B cell (primary cell): Measurements from ENCODE around the gene EEF1AKMT2. TPM values are rescaled to one million over a fixed set of nuclear protein-coding genes. Genes with fewer than 3 reads are reported as not detected.

Experiments used
- ATAC-seq: fragments of 200-7000 bp; cut with Tn5 transposase; one replicate; pipeline ENCODE4 v1.10.0; 2021; ENCODE audit warnings: low read depth, mild to moderate bottlenecking, moderate number of reproducible peaks, moderate library complexity
- CTCF ChIA-PET: fragments of 350-600 bp; sonication (Branson Sonifier 250); formaldehyde crosslinking; loops from one replicate; lab custom pipeline; 2021; ENCODE audit warnings: antibody characterized with exemption, inconsistent platforms; lab: Charles Lee
- POLR2A ChIA-PET: fragments of 350-600 bp; sonication (Branson Sonifier 250); formaldehyde crosslinking; loops from one replicate; lab custom pipeline; 2021; ENCODE audit warnings: antibody characterized with exemption; lab: Charles Lee
- DNase-seq: peaks from one replicate; pipeline ENCODE4 v3.0.0; 2013
- H2AFZ ChIP-seq: 2 replicates; pipeline ENCODE4 v1.6.1; 2012; ENCODE audit warnings: mild to moderate bottlenecking, low read depth, low read length; ENCODE audit not compliant: insufficient read depth, poor library complexity, severe bottlenecking
- H3K27ac ChIP-seq, 2 donors: 1 replicate in 1 of 2; 2 replicates in 1 of 2; pipeline ENCODE4 v1.5.1; 2012 to 2013; ENCODE audit warnings: low read length in 2 of 2, mild to moderate bottlenecking in 2 of 2, moderate library complexity in 1 of 2
- H3K27me3 ChIP-seq, 4 experiments: fragments of 200-600 bp in 1 of 4; sonication (generic) in 1 of 4; replicated peaks in 1 of 4; 1 replicate in 2 of 4; 2 replicates in 2 of 4; pipeline versions ENCODE4 v1.6.1 to v1.7.0; 2013 to 2016; ENCODE audit warnings: low read length in 3 of 4, mild to moderate bottlenecking in 2 of 4, mixed read lengths in 1 of 4, moderate library complexity in 1 of 4; ENCODE audit not compliant: insufficient read depth in 4 of 4, control insufficient read depth in 3 of 4; ENCODE audit errors: control extremely low read depth in 1 of 4
- H3K36me3 ChIP-seq, 2 experiments: replicated peaks in 1 of 2; 1 replicate in 1 of 2; 2 replicates in 1 of 2; pipeline versions ENCODE4 v1.6.1 to v1.7.1; 2013; ENCODE audit warnings: low read length in 1 of 2; ENCODE audit not compliant: insufficient read depth in 2 of 2, control insufficient read depth in 1 of 2; ENCODE audit errors: control extremely low read depth in 1 of 2, extremely low read depth in 1 of 2
- H3K4me1 ChIP-seq, 2 donors: fragments of 200-600 bp in 1 of 2; sonication (generic) in 1 of 2; 1 replicate in 1 of 2; 2 replicates in 1 of 2; pipeline versions ENCODE4 v1.5.1 to v1.6.1; 2013 to 2017; ENCODE audit warnings: low read length in 2 of 2; ENCODE audit not compliant: control insufficient read depth in 2 of 2, insufficient read depth in 2 of 2
- H3K4me2 ChIP-seq: replicated peaks from 2 replicates; pipeline ENCODE3; 2012; ENCODE audit warnings: mild to moderate bottlenecking, low read depth, low read length; ENCODE audit not compliant: poor library complexity, severe bottlenecking
- H3K4me3 ChIP-seq, 5 experiments: fragments of 200-600 bp in 1 of 5; sonication (generic) in 1 of 5; 1 replicate in 3 of 5; 2 replicates in 2 of 5; pipeline versions ENCODE4 v1.5.1 to v1.7.0; 2011 to 2016; ENCODE audit warnings: low read length in 4 of 5, mild to moderate bottlenecking in 4 of 5, low read depth in 2 of 5, control low read depth in 1 of 5, moderate library complexity in 1 of 5; ENCODE audit not compliant: insufficient read depth in 1 of 5; ENCODE audit errors: control extremely low read depth in 1 of 5, extremely low read depth in 1 of 5
- H3K79me2 ChIP-seq: fragments of 200-600 bp; sonication (generic); one replicate; pipeline ENCODE4 v1.6.0; 2016; ENCODE audit warnings: low read length; ENCODE audit not compliant: control insufficient read depth, insufficient read depth
- H3K9ac ChIP-seq: fragments of 200-600 bp; sonication (generic); 2 replicates; pipeline ENCODE4 v1.6.1; 2017; ENCODE audit warnings: mild to moderate bottlenecking, low read length, moderate library complexity
- H3K9me3 ChIP-seq, 3 donors: one replicate each; pipeline versions ENCODE4 v1.6.1 to v1.7.1; 2013; ENCODE audit warnings: low read length in 2 of 3; ENCODE audit not compliant: control insufficient read depth in 2 of 3, insufficient read depth in 1 of 3; ENCODE audit errors: control extremely low read depth in 1 of 3
- H4K20me1 ChIP-seq: 2 replicates; pipeline ENCODE4 v1.6.0; 2012; ENCODE audit warnings: mild to moderate bottlenecking, low read length; ENCODE audit not compliant: insufficient read depth, control insufficient read depth, poor library complexity, severe bottlenecking
- H3K27ac Mint-ChIP-seq: one replicate; pipeline ENCODE4 v1.8.0; 2021; ENCODE audit warnings: mixed read lengths
- H3K27me3 Mint-ChIP-seq: one replicate; pipeline ENCODE4 v1.8.0; 2021; ENCODE audit warnings: mixed read lengths
- H3K4me1 Mint-ChIP-seq: one replicate; pipeline ENCODE4 v1.8.0; 2021; ENCODE audit warnings: mixed read lengths
- H3K4me3 Mint-ChIP-seq: one replicate; pipeline ENCODE4 v1.8.0; 2021; ENCODE audit warnings: mixed read lengths
- H3K9me3 Mint-ChIP-seq: one replicate; pipeline ENCODE4 v1.8.0; 2022; ENCODE audit warnings: mixed read lengths; ENCODE audit not compliant: insufficient read depth
- CTCF ChIP-seq: fragments of 200-600 bp; IDR thresholded peaks from one replicate; pipeline ENCODE4 v1.8.0; 2022; ENCODE audit warnings: antibody characterized with exemption, mild to moderate bottlenecking
- EZH2 ChIP-seq: IDR thresholded peaks from 2 replicates; pipeline ENCODE4 v1.6.1; 2012; ENCODE audit warnings: borderline replicate concordance, low read depth, mild to moderate bottlenecking, moderate library complexity, low read length; ENCODE audit not compliant: insufficient read depth, poor library complexity, severe bottlenecking
- WGBS: methylation state at CpG from one replicate; pipeline ENCODE4 v1.1.5; 2013; ENCODE audit warnings: missing lambda C conversion rate; ENCODE audit not compliant: insufficient coverage; 5-methylcytosine and 5-hydroxymethylcytosine counted together
- intact Hi-C: fragments of 100-400 bp; cut with micrococcal nuclease; formaldehyde crosslinking; loops from one replicate; pipeline ENCODE4 v1.10.0; 2022
- polyA plus RNA-seq: library from polyadenylated mRNA; depleted of rRNA; stranded (reverse); fragments of >200 nt; gene quantifications from 2 replicates; pipeline ENCODE4 v1.2.3, GENCODE V29; 2012
- total RNA-seq, 2 donors: library from RNA; stranded (reverse); fragments of 120-200 nt in 1 of 2; gene quantifications; 1 replicate in 1 of 2; 2 replicates in 1 of 2; pipeline versions ENCODE4 v1.2.3 to v1.2.4, GENCODE V29; 2013 to 2022

The EEF1AKMT2 gene
- total and polyA plus RNA-seq, 2 donors (not counting 1 experiment from before 2014, with no cell fraction given): 8.8 to 15.0 TPM

GRCh38 chr10:124730790-124731189 is 60.9 kb downstream of the EEF1AKMT2 start:
- ChIA-PET CTCF (interaction anchor here (0.9 to 19.2 kb wide), 5 partner anchors 9 to 201 kb away, joined by 3 to 353 read pairs (median 24); no protein-coding TSS in a partner anchor), POLR2A (interaction anchor here (1.0 to 6.8 kb wide), 2 partner anchors 10 to 12 kb away, joined by 4 to 32 read pairs; no protein-coding TSS in a partner anchor)
- ATAC-seq (no peak), DNase-seq (no peak)
- peaks cover under 1 to 28% of the 10 kb centered on the region in 2 experiments for H3K36me3 ChIP-seq
- no peaks in the 10 kb centered on the region for H3K9me3 ChIP-seq
- TF ChIP-seq CTCF: no peak
- no peak for TF ChIP-seq EZH2
- H3K4me1 Mint-ChIP-seq: peaks cover 96% of the 10 kb centered on the region
- peak overlapping the region; percentile 93 to 98 for H3K27ac ChIP-seq
- H3K4me3 Mint-ChIP-seq: no peak overlapping the region
- no peaks in the 10 kb centered on the region for H3K9me3 Mint-ChIP-seq
- H2AFZ ChIP-seq: no peak overlapping the region
- peaks cover 100% of the 10 kb centered on the region for H3K79me2 ChIP-seq
- 67% methylated on average over 1 of the region's 3 CpGs for WGBS
- no peak overlapping the region for H3K4me3 ChIP-seq
- H3K27ac Mint-ChIP-seq: peak overlapping the region; percentile 97
- H3K27me3 Mint-ChIP-seq: no peaks in the 10 kb centered on the region
- H3K4me2 ChIP-seq: peak overlapping the region; percentile 60
- peaks cover 96 to 97% of the 10 kb centered on the region in 2 donors for H3K4me1 ChIP-seq
- intact Hi-C loops: no loop called here
- no peak overlapping the region for H3K9ac ChIP-seq
- peaks cover 51% of the 10 kb centered on the region for H4K20me1 ChIP-seq
- H3K27me3 ChIP-seq: no peaks in the 10 kb centered on the region
